ENCODE results near the gene TFEB.

- TF ChIP-seq, protein P1, sequence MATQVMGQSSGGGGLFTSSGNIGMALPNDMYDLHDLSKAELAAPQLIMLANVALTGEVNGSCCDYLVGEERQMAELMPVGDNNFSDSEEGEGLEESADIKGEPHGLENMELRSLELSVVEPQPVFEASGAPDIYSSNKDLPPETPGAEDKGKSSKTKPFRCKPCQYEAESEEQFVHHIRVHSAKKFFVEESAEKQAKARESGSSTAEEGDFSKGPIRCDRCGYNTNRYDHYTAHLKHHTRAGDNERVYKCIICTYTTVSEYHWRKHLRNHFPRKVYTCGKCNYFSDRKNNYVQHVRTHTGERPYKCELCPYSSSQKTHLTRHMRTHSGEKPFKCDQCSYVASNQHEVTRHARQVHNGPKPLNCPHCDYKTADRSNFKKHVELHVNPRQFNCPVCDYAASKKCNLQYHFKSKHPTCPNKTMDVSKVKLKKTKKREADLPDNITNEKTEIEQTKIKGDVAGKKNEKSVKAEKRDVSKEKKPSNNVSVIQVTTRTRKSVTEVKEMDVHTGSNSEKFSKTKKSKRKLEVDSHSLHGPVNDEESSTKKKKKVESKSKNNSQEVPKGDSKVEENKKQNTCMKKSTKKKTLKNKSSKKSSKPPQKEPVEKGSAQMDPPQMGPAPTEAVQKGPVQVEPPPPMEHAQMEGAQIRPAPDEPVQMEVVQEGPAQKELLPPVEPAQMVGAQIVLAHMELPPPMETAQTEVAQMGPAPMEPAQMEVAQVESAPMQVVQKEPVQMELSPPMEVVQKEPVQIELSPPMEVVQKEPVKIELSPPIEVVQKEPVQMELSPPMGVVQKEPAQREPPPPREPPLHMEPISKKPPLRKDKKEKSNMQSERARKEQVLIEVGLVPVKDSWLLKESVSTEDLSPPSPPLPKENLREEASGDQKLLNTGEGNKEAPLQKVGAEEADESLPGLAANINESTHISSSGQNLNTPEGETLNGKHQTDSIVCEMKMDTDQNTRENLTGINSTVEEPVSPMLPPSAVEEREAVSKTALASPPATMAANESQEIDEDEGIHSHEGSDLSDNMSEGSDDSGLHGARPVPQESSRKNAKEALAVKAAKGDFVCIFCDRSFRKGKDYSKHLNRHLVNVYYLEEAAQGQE (IDR thresholded peaks at IDR 0.05; ENCODE audit: insufficient replicate concordance, low read depth): no peak
- no peak for TF ChIP-seq CTCF (IDR thresholded peaks at IDR 0.05; ENCODE audit: insufficient read depth, low read length)
- TF ChIP-seq POLR2AphosphoS5 (IDR thresholded peaks at IDR 0.05; ENCODE audit: low read depth): no peak
- TF ChIP-seq GABPA (IDR thresholded peaks at IDR 0.05; ENCODE audit: low read depth): no peak
- no peak for TF ChIP-seq SPI1 (IDR thresholded peaks at IDR 0.05; ENCODE audit: borderline replicate concordance, low read depth)
Measured at GRCh38 chr6:41728954-41729353, 6.5 kb downstream of the TFEB start.
